ENCODE data around the gene BBX. TPM values are rescaled to one million over a fixed set of nuclear protein-coding genes. Genes with fewer than 3 reads are reported as not detected.

The BBX gene
- total and polyA plus RNA-seq, 2 of the 4 experiments (the other 2 are of a cell fraction) = 13.6 to 107 TPM

DNA sequence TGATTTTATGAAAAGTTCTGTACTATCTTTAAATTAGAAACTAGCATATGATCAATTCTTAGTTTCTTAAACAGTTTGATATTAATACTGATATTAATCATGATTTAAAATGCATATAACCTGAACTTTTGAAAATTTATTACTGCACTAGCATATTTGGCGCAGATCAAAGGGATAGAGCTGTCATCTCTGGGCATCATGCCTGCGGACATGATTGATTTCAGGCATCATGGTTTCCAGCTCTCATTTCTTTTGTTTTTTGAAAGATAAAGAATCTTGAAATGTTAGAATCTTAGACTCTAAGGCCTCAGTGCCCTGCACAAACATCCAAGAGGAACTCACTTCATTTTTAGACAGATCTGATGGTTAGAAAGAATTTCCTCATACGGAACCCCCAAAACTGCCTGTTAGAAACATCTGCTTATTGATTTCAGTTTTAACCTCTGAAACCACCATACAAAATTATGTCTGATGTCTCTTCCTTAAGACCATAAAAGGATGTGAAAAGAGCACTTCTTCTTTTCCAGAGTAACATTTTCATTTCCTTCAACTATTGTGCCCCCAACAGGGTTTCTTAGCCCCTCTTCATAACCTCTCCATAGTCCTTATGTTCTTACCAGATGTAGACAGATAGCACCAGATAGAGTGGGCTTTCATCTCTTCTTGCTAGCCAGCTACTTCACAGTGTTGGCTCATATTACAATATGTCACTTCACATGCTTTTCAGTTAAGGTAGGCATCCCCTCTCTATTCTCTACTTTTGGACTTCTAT, 110.8 kb downstream of the BBX start:
- Histone ChIP-seq H4K91ac (ENCODE audit: insufficient read depth, low read depth, low read length) (no peak overlapping the region), H4K20me1 (ENCODE audit: insufficient read depth, low read length) (no peaks in the 10 kb centered on the region), H3K23ac (ENCODE audit: low read depth, low read length) (no peak overlapping the region), H3K14ac (replicated peaks; ENCODE audit: low read depth, low read length) (no peak overlapping the region), H3K27ac (ENCODE audit: insufficient read depth, low read length) (no peak overlapping the region), H3K79me1 (ENCODE audit: low read depth in 1 of 2, low read length in 2 of 2) (peaks cover 0 to 14% of the 10 kb centered on the region in 2 experiments; a peak in 3 of 4 replicates), H3K9ac (ENCODE audit: low read depth, low read length) (no peak overlapping the region), H2BK120ac (ENCODE audit: low read depth, low read length) (no peak overlapping the region), H3K56ac (ENCODE audit: extremely low read depth, insufficient read depth, low read length) (no peak overlapping the region), H4K5ac (ENCODE audit: low read depth, low read length) (no peak overlapping the region), H3K18ac (ENCODE audit: low read depth, low read length) (no peak overlapping the region), H2AK9ac (replicated peaks; ENCODE audit: low read depth, low read length, poor library complexity) (no peak overlapping the region), H3K4me2 (ENCODE audit: low read depth, low read length) (no peak overlapping the region), H3K4me3 (ENCODE audit: insufficient read depth, low read depth, low read length) (no peak overlapping the region), H2BK20ac (ENCODE audit: low read depth, low read length) (no peak overlapping the region), H3K9me1 (ENCODE audit: insufficient read depth, low read length) (no peaks in the 10 kb centered on the region), H2AK5ac (ENCODE audit: low read depth, low read length) (no peak overlapping the region), H3K27me3 (ENCODE audit: control insufficient read depth, insufficient read depth, low read length) (no peaks in the 10 kb centered on the region), H3K36me3 (ENCODE audit: control insufficient read depth, insufficient read depth, low read length) (no peaks in the 10 kb centered on the region), H2BK15ac (ENCODE audit: low read depth, low read length) (no peak overlapping the region), H3K9me3 (ENCODE audit: control insufficient read depth, insufficient read depth, low read length) (no peaks in the 10 kb centered on the region), H4K8ac (ENCODE audit: low read depth in 2 of 2, low read length in 2 of 2) (no peak overlapping the region), H2BK5ac (ENCODE audit: low read depth, low read length, poor library complexity, severe bottlenecking) (no peak overlapping the region), H2AFZ (replicated peaks; ENCODE audit: low read length, poor library complexity) (no peak overlapping the region), H3K4ac (ENCODE audit: low read depth, low read length) (no peak overlapping the region), H3K4me1 (ENCODE audit: control insufficient read depth, insufficient read depth, low read length) (no peaks in the 10 kb centered on the region)
- TF ChIP-seq BHLHE40 (IDR thresholded peaks at IDR 0.05; ENCODE audit: low read depth, low read length) (no peak), CEBPB (IDR thresholded peaks at IDR 0.05; ENCODE audit: low read depth, low read length) (no peak), MXI1 (IDR thresholded peaks at IDR 0.05; ENCODE audit: borderline replicate concordance, low read depth, low read length) (no peak), MAFK (IDR thresholded peaks at IDR 0.05; ENCODE audit: low read depth, low read length) (no peak), SMC3 (IDR thresholded peaks at IDR 0.05; ENCODE audit: low read depth, low read length) (no peak), MAZ (IDR thresholded peaks at IDR 0.05; ENCODE audit: borderline replicate concordance, low read depth, low read length) (no peak), RFX5 (IDR thresholded peaks at IDR 0.05; ENCODE audit: low read depth, low read length) (no peak), POLR2A (IDR thresholded peaks at IDR 0.05; ENCODE audit: low read depth, low read length) (no peak)
- TF ChIP-seq, protein P1, sequence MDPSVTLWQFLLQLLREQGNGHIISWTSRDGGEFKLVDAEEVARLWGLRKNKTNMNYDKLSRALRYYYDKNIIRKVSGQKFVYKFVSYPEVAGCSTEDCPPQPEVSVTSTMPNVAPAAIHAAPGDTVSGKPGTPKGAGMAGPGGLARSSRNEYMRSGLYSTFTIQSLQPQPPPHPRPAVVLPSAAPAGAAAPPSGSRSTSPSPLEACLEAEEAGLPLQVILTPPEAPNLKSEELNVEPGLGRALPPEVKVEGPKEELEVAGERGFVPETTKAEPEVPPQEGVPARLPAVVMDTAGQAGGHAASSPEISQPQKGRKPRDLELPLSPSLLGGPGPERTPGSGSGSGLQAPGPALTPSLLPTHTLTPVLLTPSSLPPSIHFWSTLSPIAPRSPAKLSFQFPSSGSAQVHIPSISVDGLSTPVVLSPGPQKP (IDR thresholded peaks at IDR 0.05; ENCODE audit: borderline replicate concordance, low read depth, low read length) = no peak
- TF ChIP-seq, protein P2, sequence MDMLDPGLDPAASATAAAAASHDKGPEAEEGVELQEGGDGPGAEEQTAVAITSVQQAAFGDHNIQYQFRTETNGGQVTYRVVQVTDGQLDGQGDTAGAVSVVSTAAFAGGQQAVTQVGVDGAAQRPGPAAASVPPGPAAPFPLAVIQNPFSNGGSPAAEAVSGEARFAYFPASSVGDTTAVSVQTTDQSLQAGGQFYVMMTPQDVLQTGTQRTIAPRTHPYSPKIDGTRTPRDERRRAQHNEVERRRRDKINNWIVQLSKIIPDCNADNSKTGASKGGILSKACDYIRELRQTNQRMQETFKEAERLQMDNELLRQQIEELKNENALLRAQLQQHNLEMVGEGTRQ (IDR thresholded peaks at IDR 0.05; ENCODE audit: low read depth, low read length) = no peak
- TF ChIP-seq, protein P3, sequence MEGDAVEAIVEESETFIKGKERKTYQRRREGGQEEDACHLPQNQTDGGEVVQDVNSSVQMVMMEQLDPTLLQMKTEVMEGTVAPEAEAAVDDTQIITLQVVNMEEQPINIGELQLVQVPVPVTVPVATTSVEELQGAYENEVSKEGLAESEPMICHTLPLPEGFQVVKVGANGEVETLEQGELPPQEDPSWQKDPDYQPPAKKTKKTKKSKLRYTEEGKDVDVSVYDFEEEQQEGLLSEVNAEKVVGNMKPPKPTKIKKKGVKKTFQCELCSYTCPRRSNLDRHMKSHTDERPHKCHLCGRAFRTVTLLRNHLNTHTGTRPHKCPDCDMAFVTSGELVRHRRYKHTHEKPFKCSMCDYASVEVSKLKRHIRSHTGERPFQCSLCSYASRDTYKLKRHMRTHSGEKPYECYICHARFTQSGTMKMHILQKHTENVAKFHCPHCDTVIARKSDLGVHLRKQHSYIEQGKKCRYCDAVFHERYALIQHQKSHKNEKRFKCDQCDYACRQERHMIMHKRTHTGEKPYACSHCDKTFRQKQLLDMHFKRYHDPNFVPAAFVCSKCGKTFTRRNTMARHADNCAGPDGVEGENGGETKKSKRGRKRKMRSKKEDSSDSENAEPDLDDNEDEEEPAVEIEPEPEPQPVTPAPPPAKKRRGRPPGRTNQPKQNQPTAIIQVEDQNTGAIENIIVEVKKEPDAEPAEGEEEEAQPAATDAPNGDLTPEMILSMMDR (conservative IDR thresholded peaks at IDR 0.05; ENCODE audit: low read depth, low read length) = no peak
- dilution Hi-C loops (cut with HindIII; ENCODE audit: low sequenced_read_pairs, unreplicated experiment) = no loop called here
- in situ Hi-C loops (cut with MboI; ENCODE audit: low sequenced_read_pairs) = no loop called here
- BruUV-seq (replicated peaks) = no TSS peak
- ATAC-seq (ENCODE audit: low read depth) (no peak), DNase-seq (no peak)
- POLR2A ChIA-PET (ENCODE audit: unreplicated experiment) = no interaction called here
- no CpG with 5 or more reads among the region's 3 CpGs for WGBS, 2 experiments (ENCODE audit: extremely low coverage in 2 of 2, insufficient read length in 1 of 2)
- CTCF ChIA-PET = no interaction called here
- intact Hi-C loops (cut with micrococcal nuclease) = no loop called here

Data from IMR-90 (cell line).